Fibroblast of lung (primary cell): ENCODE data around the gene SPOCK3.

Experiments used
- CTCF ChIP-seq, 2 donors: IDR thresholded peaks in 1 of 2; conservative IDR thresholded peaks in 1 of 2; 1 replicate in 1 of 2; 2 replicates in 1 of 2; pipeline ENCODE4 v1.5.1; 2011 to 2012; ENCODE audit warnings: low read length in 2 of 2, control low read depth in 1 of 2, inconsistent platforms in 1 of 2, low read depth in 1 of 2, mild to moderate bottlenecking in 1 of 2
- EZH2 ChIP-seq: IDR thresholded peaks from 2 replicates; pipeline ENCODE4 v1.5.1; 2012; ENCODE audit warnings: low read length, control low read depth, mild to moderate bottlenecking; ENCODE audit errors: missing control alignments

- TF ChIP-seq CTCF (conservative IDR thresholded peaks at IDR 0.05 in 1 of 2, IDR thresholded peaks at IDR 0.05 in 1 of 2; ENCODE audit: low read depth in 1 of 2, low read length in 2 of 2) (no peak), EZH2 (no peak)
Observed at GRCh38 chr4:166989886-166990285, 244.4 kb downstream of the SPOCK3 start.
